Ureter (tissue), 1 donor: ENCODE results near the gene DGLUCY. TPM values are rescaled to one million over a fixed set of nuclear protein-coding genes. Genes with fewer than 3 reads are reported as not detected.
"Not testable (repeated sequence)": the region's sequence is repeated elsewhere in the genome, so short reads cannot be mapped to it uniquely, and the experiment has no call there.

Source experiments
- DNase-seq: peaks from one replicate; pipeline ENCODE4 v3.0.0-alpha.2; 2020; ENCODE audit warnings: low spot score
- total RNA-seq: library from RNA; stranded (reverse); gene quantifications from one replicate; pipeline ENCODE4 v1.2.4, GENCODE V29; 2023
- donor health status: DM: yes; HTN: yes; CAD: no.

DGLUCY gene
- total RNA-seq, 1 donor from 2014 or later, result 141 TPM

- peak; percentile 69 for DNase-seq
These were observed 4.8 kb upstream of the DGLUCY start for GRCh38 chr14:91108941-91109611.

- DNase-seq, result no peak
These were observed 2.4 kb upstream of the DGLUCY start for GRCh38 chr14:91111443-91111842.

DNA sequence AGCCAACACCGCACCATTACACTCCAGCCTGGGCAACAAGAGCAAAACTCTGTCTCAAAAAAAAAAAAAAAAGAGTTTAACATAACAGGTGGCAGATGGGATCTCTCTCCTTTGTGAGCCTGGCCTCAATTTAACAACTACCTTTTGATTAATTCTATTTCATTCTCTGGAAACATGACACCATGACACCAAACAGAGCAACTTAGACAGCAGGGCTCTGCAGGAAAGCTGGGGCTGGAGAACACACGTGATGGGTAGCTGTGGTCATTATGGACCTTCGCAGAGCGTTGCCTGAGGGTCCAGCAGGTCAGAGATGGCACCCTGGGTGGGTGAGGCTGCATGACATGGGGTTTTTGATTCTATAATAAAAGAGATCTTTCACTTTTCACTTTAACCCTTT, 1.7 kb upstream of the DGLUCY start:
- DNase-seq, result no peak

GRCh38 chr14:91114079-91115065, 499 bp downstream of the DGLUCY start:
- peak; percentile 84 for DNase-seq

DNA sequence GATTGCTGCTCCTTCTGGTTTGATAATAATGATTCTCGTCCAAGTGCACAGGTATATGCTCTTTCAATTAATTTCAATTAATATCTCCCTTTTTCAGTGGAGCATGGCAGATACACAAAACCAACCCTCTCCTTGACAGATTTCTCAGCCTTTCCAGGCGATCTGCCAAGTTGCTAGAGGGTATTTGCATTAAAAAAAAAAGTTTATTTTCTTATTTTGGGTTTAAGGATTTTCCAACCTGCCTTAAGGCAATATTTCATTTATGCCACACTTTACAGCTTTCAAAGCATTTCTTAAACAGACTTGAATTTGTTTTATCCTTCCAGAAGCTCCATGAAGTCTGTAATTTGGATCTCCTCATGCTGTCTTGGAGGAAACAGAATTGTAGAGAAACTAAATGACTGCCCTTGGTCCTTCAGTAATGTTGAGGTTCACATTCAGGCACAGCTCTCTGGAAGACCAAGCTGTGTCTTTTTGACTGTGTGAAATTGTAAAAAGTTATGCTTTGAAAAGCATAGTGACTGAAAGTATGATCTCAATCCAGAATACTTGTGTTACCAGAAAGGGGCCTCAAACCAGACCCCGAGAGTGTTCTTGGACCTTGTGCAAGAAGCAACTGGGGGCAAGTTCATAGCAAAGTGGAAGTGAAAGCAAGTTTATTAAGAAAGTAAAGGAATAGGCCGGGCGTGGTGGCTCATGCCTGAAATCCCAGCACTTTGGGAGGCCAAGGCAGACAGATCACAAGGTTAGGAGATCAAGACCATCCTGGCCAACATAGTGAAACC, 2.3 kb downstream of the DGLUCY start:
- DNase-seq, result no peak

DNA sequence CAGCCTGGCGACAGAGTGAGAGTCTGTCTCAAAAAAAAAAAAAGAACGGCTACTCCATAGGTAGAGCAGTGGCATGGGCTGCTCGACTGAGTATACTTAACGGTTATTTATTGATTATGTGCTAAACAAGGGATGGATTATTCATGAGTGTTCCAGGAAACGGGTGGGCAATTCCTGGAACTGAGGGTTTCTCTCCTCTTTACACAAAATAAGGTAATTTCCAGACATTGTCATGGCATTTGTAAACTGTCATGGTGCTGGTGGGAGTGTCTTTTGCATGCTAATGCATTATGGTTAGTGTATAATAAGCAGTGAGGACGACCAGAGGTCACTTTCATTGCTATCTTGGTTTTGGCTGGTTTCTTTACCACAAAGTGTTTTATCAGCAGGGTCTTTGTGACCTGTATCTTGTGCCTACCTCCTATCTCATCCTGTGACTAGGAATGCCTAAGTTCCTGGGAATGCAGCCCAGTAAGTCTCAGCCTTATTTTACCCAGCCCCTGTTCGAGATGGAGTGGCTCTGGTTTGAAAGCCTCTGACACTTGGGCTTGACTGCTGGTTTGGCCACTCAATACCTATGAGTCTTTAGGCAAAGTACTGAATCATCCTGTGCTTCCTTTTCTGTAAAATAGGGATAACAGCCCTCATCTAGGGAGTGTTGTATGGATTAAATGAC, 3.2 kb downstream of the DGLUCY start:
- no peak for DNase-seq

DNA sequence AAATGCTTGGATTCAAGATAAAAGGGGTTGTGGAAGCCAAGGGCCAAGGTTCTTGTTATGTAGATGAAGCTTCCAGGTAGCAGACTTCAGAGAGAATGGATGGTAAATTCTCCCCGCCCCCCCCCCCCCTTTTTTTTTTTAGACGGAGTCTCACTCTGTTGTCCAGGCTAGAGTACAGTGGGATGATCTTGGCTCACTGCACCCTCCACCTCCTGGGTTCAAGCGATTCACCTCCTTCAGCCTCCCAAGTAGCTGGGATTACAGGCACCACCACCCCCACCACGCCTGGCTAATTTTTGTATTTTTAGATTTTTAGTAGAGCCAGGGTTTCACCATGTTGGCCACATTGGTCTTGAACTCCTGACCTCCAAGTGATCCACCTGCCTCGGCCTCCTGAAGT, 4.1 kb downstream of the DGLUCY start:
- no peak for DNase-seq

- DNase-seq, result no peak
These were observed 4.7 kb downstream of the DGLUCY start for GRCh38 chr14:91118511-91119068.

DNA sequence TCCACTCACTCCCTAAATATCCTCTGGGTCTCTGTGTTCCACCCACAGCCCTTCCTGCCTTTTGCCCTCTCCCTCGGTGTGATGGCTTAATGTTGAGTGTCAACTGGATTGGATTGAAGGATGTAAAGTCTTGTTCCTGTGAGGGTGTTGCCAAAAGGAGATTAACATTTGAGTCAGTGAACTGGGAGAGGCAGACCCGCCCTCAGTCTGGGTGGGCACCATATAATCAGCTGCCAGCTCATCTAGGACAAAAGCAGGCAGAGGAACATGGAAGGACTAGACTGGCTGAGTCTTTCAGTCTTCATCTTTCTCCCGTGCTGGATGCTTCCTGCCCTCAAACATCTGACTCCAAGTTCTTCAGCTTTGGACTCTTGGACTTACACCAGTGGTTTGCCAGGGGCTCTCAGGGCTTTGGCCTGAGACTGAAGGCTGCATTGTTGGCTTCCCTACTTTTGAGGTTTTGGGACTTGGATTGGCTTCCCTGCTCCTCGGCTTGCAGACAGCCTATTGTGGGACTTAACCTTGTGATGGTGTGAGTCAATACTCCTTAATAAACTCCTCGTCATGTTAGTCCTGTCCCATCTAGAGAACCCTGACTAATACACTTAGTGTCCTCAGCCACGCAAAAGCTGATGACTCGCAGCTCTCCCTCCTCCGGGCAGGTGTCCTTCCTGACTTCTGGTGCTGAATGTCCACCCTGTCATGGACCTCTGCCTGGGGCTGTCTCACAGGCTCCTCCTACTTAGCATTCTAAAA, 5.9 kb downstream of the DGLUCY start:
- DNase-seq, result no peak

- no peak for DNase-seq
These were observed 9.3 kb downstream of the DGLUCY start for GRCh38 chr14:91123201-91123600.

DNA sequence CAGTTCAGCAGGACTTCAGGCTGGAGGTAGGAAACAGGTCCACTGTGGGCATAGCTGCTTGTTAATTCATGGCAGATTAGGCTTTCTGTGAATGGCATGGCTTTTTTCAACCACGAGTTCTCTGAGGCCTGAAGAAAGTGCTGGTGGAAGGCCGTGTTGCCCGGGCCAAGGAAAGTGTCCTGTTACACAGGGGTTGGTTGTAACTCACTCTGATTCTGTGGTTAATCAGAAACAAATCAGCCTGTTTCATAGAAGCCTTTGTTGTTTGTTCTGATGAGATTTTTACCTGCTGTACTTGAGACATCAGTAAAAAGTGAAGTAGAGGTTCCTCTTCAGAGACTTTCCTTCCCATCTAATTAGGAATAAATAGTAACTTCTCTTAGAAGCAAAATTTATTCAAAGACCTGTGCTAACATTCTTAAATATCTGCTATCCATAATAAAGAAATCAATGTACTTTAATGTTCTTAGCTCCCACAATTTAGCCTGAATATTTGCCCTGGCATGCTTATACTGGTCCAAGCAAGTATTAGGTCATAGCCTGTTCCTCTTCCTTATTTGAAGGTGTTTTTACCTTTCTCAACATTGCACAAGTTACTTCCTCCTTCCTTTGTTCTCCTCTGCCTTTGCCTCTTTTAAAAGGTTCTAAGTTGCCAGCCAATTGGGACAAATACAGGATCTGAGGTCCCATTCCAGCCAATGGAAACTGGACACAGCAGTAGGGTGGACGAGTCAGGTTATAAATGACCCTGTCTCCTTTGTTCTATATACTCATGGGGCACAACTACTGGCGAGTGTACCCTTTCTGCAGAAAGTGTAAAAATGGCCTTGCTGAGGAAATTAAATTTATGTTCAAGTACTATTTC, 10.8 kb downstream of the DGLUCY start:
- not testable (repeated sequence) for DNase-seq

GRCh38 chr14:91125271-91125660, 11.4 kb downstream of the DGLUCY start:
- DNase-seq, result no peak

DNA sequence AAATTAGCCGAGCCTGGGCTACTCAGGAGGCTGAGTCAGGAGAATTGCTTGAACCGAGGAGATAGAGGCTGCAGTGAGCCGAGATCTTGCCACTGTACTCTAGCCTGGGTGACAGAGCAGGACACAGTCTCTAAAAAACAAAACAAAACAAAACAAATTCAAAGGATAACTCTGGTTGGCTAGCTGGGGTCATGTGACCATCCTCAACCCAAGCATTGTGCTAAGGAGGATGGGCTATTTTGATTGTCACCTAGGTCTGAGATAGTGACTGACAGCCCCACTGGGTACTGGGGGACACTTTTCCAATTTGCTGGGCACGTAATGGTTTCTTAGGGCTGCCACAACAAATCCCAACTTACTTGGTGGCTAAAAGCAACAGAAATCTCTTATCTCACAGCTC, 11.9 kb downstream of the DGLUCY start:
- no peak for DNase-seq

DNA sequence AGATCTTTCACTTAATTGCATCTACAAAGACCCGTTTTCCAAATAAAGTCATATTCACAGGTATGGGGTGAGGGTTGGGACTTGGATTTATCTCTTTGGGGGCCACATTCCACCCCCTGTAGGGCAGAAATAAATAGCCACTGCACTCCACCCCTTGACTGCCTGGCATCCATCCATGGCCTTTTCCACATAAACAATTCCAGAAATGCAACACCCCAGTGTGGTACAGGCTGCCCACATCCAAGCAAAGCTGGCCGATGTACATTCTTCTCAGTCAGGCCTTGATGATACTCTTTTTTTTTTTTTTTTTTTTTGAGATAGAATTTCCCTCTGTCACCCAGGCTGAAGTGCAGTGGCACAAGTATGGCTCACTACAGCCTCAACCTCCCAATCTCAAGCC, 12.9 kb downstream of the DGLUCY start:
- no peak for DNase-seq

DNA sequence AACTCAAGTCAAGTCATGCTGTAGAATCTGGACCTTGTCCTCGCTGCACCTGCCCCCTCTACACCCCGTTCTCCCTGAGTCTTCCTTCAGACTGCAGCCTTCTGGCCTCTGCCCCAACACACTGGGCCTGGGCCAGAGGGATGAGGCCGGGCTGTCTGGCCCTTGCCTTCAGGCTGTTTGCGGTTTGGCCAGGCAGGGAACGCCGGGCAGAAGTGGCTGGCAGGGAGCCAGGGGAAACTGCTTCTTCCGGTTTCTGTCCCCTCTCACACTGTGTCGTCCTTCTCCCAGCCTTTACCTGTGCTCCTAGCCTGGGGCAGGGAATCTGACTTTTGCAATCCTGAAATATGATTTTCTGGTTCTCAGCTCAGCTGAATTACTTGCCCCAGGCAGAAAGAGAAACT, 13.5 kb downstream of the DGLUCY start:
- DNase-seq, result peak; percentile 86

DNA sequence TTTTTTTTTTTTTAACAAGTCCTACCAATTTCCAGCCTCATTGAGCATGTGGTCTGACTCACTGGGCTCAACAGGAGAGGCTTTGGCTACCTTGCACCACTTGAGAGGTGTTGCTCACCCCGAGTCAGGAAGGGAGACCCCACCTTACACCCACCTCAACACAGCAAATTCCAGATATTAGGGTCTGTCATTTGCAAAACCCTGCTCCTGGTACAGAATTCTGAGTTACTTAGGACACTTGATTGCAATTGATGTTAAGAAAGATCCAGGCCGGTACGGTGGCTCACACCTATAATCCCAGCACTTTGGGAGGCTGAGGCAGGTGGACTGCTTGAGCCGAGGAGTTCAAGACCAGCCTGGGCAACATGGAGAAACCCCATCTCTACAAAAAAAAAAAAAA, 14.1 kb downstream of the DGLUCY start:
- no peak for DNase-seq

GRCh38 chr14:91128699-91129098, 14.8 kb downstream of the DGLUCY start:
- DNase-seq, result no peak

GRCh38 chr14:91129261-91129660, 15.4 kb downstream of the DGLUCY start:
- DNase-seq, result no peak

- no peak for DNase-seq
These were observed 21.2 kb downstream of the DGLUCY start for GRCh38 chr14:91135039-91135438.
